NCI-H1092 treated with DMSO at 0.1 percent for 48 hours (cell line): ENCODE measurements around the gene C20orf144.

Experiments used
- DNase-seq: peaks from one replicate; lab custom pipeline; 2025; lab: John Stamatoyannopoulos, UW

Gene C20orf144

DNA sequence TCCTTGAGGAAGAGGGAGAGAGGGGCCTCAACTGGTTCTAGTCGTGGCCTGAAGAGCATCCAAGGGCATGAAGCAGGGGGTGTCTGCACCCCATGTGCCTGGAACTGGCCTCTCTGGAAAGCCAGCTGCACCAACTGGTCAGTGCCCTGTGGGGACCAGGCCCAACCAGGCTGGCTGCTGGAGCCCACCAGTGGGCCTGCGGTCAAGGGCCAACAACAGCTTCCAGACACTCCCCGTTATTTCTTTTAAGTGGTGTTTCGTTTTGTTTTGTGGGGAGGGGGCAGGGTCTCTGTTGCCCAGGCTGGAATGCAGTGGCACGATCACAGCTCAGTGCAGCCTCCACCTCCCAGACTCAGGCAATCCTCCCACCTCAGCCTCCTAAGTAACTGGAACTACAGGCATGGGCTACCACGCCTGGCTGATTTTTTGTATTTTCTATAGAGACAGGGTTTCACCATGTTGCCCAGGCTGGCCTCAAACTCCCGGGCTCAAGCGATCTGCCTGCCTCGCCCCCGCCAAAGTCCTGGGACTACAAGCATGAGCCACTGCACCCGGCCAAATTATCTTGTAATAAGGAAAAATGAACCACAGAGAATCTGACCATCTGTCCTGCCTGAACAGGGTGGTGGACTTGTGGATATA lies 11.9 kb upstream of the C20orf144 start:
- no peak for DNase-seq

DNA sequence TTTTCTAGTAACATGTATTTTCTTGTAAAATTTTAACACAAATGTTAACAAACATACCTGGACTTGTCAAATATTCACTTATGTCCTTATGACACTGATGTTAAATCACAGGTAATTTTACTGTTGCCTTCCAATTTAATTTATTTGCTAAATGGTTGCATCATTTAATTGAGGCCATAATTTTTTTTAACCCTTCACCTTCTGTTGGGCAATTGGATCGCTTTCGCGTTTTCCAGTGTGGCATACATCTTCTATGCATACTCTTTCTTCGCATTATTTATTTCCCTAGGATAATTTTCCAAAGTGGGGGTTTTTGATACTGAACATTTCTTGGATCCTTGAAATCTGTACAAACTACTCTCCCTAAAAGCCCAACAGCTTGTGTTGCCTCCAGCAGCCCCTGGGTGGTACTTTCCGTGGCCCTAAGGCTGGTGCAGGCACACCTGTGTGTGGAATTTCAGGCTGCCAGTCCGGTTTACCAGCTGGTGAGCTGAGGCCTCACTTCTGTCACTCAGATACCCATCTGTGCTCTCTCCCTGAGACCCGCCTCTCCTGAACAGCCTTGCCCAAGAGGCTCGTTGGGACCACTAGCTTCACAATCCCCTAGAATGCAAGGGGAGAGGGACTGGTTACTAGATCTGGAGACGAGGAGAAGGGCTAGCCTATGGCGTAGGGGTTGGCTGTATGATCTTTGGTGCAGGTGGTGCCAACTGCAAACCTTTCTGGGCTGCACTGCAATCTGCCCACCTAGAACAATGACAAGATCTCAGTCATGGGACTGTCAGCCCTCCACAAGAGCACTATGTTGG lies 11.2 kb upstream of the C20orf144 start:
- no peak for DNase-seq

DNA sequence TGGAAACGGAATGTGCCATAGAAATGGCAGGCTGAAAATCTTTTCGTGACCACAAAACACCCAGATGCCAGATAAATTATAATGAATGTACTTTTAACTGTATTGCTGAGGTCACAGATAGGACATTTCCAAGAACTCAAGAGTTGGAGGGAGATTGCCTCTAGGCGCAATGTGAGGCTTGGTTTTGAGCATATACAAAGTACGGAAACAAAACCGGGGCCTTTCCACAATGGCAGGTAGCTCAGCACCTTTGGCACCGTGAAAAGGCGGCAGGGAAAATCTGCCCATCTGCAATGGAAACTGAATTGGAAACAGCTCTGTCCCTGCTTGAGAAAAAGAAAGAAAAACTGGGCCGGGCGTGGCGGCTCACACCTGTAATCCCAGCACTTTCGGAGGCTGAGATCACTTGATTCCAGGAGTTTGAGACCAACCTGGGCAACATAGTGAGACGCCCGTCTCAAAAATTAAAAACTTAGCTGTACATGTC lies 10.5 kb upstream of the C20orf144 start:
- DNase-seq: no peak

DNA sequence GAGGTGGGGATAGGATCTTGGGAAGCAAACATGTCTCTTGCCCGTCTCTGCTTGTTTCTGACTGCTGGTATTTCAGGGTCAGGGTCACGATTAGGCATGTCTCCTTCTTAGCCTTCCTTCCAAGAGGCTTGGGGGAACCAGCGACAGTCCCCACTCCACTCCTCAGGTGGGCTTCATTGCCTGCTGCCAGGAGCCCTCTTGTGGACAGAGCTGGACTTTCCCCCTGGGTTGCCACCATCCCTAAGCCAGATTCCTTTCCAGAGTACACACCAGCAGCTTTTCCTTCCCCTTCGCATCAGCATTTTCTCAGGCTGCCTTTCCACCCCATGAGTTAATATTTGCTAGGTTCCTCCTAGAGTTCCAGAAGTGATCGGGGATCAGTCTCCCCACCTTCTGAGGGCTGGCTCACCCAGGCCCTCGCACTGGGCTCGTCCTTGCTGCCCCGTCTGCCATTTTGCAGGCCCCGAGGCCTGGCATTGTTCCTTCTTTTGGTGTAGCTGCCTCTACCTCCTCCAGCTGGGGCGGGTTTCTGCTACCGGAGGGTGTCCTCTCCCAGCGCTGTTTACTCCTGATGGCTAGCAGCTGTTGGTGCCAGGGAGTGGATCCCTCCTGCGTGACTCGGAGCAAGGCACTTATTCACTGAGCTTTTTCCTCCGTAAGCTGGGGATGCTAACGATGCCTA lies 8.8 kb upstream of the C20orf144 start:
- peak; percentile 89 for DNase-seq

DNA sequence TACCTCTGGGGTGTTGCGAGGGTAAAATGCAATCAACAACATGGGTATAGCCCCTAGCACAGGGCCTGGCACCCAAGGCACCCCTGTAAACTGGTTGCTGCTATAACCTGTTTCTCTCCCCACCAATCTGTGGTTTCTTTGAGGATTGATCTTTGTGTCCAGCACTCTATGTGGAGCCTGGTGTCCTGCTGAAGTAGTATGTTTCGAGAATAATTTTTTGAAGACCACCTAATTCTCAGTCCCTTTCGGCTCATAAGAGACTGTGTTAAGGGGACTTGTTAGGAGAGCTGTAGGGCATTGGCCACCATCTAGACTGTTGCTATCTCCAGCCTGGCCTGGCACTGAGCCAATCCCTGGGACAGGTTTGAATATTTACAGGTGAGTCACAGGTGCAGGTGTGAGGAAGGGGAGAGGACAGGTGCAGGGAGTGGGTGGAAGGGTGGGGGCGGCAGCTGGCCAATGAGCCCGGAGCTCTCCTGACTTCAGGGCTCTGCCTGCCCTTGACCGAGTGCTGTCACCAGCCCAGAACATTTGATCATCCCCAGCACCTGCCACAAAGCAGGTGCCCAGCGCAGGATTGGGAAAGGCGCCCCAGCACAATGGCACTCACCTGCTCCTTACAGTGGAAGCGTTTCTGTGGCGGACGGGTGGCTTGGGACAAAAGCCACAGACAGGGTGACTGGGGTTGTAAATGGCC lies 8.1 kb upstream of the C20orf144 start:
- peak; percentile 55 for DNase-seq

DNA sequence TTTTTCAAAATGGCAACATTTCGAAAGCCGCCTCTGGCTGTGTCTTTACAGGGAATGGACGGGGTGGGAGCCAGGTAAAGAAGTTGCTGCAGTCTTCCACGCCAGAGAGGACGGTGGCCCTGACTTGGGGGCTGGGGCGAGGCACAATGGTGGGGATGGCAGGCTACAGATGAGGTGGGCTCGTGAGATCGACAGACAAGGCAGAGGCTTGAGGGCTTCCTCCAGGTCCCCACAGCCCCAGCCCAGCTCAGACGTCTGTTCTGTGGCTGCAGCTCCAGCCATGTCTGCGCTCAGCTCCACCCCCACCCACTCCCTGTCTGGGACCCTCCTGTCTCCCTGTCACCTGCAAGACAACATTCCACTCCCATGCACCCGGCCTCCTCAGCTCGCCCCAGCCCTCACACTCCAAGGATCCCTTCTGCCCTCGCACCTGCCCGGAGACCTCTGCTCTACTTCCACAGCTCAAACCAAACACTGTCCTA lies 7.4 kb upstream of the C20orf144 start:
- DNase-seq: no peak

DNA sequence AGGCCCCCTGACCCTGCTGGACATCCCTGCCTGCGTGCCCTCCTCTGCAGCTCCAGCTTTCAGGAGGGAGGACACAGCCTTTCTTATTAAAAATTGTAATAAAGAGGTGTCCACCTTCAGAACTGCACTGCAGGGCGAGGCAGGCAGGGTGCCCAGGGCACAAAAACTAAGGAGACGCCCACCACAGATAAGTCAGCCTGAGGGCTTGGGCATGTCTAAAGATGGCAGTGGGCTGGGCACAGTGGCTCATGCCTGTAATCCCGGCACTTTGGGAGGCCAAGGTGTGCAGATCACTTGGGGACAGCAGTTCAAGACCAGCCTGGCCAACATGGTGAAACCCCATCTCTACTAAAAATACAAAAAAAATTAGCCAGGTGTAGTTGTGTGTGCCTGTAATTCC lies 7.0 kb upstream of the C20orf144 start:
- DNase-seq: no peak

DNA sequence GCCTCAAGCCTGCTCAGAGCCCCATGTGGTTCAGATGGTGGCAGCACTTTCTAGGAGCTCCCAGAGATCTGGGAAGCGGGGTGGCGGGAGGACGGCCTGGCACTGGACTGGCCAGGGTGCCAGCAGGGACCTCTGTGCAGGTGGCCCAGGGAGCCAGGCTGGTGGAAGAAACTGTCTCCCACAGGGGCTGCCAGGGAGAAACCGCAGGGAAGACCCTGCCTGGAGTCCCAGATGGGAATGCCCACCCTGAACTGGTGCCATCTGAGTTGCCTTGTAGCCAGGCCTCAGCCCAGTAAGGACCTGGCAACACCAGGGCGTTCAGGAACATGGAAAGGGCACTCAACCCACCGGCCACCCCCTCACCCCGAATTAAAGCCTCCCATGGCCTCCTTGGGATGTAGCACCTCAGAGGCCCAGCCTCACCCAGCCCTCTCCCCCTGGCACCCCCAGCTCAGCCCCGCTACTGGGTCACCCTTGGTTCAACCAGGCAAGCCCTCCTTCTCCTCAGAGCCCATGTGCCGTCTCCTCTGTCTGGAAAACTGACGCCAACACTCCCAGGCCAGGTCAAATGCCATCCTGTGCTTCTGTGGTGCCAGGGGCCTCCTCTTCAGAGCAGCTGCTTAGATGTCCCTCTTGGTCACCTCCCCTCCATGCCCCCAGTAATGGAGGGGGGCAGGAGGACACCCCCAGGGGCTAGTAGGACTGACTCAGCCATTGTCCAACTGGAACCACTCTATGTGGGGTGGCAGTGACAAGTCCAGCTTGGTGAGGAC lies 5.9 kb upstream of the C20orf144 start:
- no peak for DNase-seq

DNA sequence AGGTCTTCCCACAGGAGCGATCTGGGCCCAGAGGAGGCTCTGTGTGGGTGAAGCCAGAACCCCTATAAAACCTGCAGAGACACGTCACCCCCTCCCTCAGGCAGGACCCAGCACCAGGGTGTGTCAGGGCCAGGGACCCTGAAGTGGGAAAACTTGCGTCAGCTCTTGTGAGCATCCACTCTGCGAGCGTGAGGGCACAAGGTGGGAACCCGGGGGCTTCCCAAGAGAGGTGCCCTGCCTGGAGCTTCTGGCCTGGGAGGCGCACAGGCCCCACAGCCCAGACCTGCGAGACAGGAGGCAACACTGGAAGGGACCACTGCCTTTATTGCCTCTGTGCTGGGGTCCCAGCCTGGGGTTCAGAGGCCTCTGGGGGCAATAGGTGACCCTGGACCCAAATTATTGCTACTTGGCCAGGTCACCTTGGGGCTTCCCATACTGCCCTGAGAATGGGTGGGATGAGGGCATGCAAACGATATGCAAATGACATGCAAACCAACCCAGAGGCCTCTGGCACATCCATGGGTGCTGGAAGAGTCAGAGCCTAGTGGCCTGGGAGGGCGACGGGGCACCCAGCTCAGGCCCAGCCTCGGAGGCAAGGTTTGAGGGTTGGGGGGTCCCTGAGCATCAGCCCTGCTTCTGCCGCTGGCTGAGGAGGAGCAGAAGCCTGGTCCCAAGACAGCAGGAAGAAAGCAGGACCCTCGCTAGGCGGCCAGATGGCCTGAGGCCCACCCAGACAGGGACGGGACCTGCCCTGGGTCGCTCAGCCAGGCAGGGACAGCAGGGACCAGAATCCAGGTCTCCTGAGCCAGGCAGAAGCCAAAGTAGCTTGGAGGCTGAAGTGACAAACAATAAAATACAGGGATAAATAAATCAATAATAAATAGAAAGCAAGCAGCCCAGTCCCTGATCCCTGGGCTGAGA lies 5.1 kb upstream of the C20orf144 start:
- no peak for DNase-seq

DNA sequence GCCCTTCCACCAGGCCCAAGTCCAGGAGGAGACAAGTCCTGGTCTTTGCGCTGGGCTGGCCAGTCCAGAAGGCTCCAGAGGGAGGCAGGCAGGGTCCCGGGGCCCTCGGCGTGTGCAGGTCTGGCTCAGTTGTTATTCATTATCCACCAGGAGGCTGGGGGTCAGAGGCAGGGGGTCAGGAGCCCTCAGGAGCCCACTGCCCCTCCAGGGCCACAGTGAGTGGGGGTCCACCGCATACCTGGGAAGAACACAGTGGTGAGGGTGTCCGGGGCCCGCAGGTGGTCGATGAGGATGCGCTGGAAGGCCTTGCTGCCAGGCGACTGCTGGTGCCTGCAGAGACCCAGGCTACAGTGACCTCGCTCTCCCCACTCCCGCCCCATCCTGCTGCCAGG lies 4.4 kb upstream of the C20orf144 start:
- DNase-seq: no peak

DNA sequence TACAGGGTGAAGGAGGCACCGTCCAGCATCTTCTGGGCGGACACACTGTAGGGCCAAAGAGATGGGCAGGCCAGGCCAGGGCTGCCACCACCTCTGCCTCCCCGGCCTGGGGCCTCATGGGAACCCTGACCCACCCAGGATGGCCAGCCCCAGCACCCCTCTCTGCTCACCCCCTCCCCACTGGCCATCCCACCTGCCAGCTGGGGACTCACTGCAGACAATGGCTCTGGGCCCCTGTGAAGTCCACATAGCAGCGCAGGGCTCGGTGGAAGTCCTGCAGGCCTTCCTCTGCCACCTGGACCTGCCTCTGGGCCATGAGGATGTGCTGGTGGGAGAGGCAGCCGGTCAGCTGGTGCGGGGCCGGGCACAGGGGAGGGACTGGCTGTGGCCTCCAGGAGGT lies 3.6 kb upstream of the C20orf144 start:
- DNase-seq: no peak

DNA sequence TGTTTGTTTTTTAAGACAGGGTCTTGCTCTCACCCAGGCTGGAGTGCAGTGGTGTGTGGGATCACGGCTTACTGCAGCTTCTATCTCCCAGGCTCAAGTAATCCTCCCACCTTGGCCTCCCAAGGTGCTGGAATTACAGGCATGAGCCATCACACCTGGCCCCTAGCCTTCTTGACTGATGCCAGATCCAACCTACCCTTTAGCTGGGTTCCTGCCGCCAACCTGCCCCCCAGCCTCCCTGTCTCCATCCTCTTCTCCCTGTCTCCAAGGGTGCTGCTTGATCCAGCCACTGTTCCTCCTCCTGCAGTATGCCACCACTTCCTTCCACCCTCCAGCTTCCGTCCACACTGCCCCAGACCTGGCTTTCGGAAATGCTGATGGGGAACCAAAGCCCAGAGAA lies 3.2 kb upstream of the C20orf144 start:
- DNase-seq: no peak

DNA sequence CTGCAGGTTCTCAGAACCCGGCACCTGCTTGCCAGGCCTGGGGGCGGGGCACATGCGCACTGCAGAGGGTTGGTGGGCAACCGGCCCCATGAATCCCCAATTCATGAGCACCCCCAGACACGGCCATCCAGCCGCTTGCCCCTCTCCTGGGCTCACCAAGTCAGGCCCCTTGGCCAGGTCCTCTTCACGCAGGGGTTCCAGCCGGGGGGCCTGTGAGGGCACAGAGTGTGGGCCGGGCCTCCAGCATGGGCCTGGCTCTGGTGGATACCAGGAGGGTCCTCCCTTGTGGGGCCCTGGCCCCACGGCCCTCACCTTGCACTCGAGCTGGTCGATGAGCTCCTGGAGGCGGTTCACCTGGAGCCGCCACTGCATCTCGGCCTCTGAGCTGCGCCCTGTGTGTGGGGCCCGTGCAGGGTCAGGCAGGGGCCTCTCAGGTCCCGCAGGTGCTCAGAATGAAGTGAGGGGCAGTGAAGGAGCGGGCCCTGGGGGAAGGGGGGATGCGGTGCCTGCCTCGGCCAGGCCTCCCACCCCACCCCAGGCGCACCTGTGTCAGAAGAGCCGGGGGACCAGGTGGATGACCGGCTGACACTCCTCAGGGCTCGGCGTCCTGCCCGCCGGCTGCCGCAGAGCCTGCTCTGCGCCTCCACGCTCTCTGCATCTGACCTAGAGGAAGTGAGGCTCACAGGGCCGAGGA lies 2.6 kb upstream of the C20orf144 start:
- DNase-seq: no peak

DNA sequence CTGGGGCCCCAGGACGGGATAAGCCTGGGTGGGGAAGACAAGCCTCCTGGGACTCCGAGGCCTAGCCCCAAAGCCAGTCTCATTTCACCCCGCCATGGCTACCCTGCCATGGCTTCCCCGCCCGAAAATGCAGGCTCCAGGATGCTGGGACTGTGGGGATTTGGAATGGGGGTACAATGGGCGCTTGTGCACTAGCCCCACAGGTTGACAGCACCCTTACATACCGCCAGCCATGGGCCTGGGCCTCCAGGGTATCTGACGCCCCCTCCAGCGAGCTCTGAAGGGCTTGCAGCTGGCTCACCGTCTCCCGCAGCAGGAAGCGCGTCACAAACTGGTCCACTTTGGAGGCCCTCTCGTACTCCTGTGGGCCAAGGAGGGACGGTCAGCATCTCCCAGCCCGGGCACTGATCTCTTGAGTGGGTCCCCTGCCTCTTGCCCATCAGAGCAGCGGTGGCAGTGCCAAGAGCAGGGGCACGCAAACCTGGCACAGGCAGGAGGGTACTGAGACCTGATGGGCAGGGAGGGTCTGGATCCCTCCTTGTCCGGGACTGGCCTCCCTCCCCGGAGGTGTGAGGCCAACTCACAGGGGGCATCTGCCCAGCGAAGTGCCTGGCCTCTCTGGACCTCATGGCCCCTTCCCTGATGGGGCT lies 2.0 kb upstream of the C20orf144 start:
- DNase-seq: no peak

DNA sequence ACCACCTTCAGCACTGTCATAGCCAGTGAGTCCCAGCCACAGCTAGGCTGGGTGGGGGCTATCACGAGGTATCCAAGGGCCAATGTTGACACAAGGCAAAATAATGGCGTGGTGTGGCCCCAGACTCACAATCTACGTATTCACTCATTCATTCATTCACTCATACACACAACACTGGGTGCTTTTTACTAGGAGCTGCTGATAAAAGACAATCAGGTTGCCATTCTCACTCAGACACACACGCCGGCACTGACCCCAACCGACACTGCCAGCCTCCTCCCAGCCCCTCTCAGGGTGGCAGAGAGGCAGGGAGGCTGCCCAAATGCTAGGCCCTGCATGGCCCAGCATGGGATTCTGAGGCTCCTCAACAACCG lies 1.5 kb upstream of the C20orf144 start:
- DNase-seq: no peak

DNA sequence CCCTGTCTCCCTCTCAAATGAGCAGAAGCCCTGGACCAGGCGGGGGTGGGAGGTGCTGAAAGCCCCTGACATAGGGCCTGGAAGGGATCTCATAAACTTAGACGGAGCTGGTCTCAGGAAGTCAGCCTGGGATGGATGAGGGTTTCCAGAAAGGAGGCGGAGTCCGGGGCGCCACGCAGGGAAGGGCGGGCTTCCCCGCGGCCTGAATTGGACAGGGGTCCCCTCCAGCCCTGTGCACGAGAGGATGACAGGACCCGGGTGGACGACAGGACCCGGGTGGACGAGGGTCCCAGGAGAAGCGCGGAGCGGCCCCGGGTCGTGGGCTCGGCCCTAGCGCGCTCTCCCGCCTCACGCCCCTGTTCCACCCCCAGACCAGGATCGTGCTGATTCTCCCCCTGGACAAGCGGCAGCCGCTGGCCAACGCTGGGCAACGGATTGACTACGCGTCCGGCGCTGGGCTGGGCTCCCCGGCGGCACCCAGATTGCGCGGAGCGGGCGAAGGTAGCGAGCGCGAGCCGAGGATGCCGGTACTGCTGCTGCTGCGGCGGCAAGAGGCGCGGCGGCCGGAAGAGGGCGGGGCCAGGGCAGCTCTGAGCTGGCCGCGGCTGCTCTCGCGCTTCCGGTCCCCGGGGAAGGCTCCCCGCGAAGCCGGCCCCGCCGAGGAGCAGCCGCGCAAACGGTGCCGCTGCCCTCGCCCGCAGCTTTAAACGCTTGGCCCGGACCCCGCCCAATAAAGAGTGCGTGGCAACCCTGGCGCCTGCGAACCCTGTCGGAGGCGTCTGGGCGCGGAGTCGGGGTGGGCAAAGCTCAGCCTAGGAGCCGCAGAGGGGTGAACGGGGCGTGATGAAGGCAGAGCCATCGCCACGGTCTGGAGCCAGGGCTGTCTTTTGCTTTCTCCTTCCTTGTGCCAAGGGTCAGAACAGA lies 1.3 kb downstream of the C20orf144 start:
- peak; percentile 76 for DNase-seq

DNA sequence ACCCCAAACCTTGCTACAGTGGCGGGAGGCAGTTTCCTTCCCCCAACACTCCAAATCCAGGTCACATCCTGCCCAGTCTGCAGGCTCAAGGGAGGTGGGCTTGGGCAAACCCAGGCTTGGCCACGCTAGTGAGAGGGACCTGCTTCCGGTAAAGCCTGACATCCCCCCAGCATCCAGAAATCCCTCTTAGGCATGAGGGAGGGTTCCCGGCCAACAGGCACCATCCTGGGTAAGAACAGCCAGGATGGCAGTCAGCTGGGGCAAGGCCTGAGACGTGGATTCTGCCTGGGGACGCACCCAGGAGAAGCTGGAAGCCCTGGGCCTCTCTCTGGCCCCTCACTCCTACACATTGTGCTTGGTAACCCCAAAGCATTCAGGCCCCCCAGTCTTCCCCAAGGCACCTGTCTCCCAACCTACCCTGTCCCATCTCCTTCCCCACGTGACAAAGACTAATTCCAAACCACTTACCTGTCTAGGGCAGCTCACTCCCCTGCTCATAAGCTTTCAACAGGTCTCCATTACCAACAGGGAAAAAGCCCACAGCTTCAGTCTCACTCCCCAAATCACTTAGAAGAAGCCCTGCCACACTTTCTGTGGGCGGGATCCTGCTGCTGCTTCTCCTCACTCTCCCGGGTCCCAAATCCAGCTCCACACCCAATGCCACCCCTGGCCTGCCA lies 2.1 kb downstream of the C20orf144 start:
- DNase-seq: peak; percentile 50

DNA sequence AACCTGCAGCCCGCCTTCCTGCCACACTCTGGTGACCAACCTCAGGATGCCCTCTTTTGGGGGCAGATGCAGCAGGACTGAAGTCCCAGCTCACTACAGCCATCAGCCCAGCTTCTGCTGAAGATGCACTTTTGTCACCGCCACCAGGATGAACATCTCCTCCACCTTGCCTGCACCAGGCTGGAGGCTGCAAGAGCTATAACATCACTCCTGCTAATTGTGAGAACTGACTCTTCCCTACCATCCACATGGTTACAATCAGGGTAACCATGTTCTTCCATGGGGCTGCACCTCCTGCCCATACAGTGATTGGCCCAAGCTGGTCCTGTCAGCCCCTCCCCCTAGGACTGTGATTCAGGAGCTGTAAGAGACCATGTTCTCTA lies 2.6 kb downstream of the C20orf144 start:
- no peak for DNase-seq
